T-cell (primary cell): ENCODE measurements around the gene IKZF1. TPM values are rescaled to one million over a fixed set of nuclear protein-coding genes. Genes with fewer than 3 reads are reported as not detected.

ENCODE experiments used
- ATAC-seq, 4 experiments: fragments of 200-7000 bp in 3 of 4; fragments of 150-1000 bp in 1 of 4; cut with Tn5 transposase; replicated peaks in 1 of 4; 1 replicate in 3 of 4; 2 replicates in 1 of 4; pipeline ENCODE4 v1.10.0; 2021; ENCODE audit warnings: moderate library complexity in 3 of 4, mild to moderate bottlenecking in 2 of 4, moderate number of reproducible peaks in 1 of 4
- CTCF ChIA-PET, 2 donors: fragments of 300-600 bp; sonication (Branson Sonifier 250); formaldehyde crosslinking; loops; one replicate each; lab custom pipeline; 2022; ENCODE audit warnings: antibody characterized with exemption in 2 of 2; lab: Charles Lee
- POLR2A ChIA-PET, 2 donors: fragments of 300-600 bp; sonication (Branson Sonifier 250); formaldehyde crosslinking; loops; one replicate each; lab custom pipeline; 2022; ENCODE audit warnings: antibody characterized with exemption in 2 of 2; lab: Charles Lee
- DNase-seq, 35 experiments: peaks; one replicate each; pipeline versions ENCODE4 v3.0.0 to v3.0.0-alpha.2; 2013 to 2023
- H3K27ac ChIP-seq: one replicate; pipeline ENCODE4 v1.5.1; 2013; ENCODE audit warnings: low read length
- H3K27me3 ChIP-seq, 2 experiments: replicated peaks in 1 of 2; 1 replicate in 1 of 2; 2 replicates in 1 of 2; pipeline versions ENCODE4 v1.6.1 to v1.7.0; 2013; ENCODE audit warnings: low read length in 1 of 2, mixed read lengths in 1 of 2; ENCODE audit not compliant: control insufficient read depth in 2 of 2, insufficient read depth in 2 of 2; ENCODE audit errors: extremely low read depth in 1 of 2
- H3K36me3 ChIP-seq, 2 donors: 1 replicate in 1 of 2; 2 replicates in 1 of 2; pipeline versions ENCODE4 v1.6.1 to v1.7.0; 2013; ENCODE audit warnings: low read length in 1 of 2; ENCODE audit not compliant: control insufficient read depth in 2 of 2, insufficient read depth in 1 of 2; ENCODE audit errors: extremely low read depth in 1 of 2
- H3K4me1 ChIP-seq, 2 experiments: 1 replicate in 1 of 2; 2 replicates in 1 of 2; pipeline versions ENCODE4 v1.6.1 to v1.7.0; 2013; ENCODE audit warnings: low read length in 2 of 2, mixed read lengths in 1 of 2; ENCODE audit not compliant: insufficient read depth in 2 of 2, control insufficient read depth in 1 of 2; ENCODE audit errors: extremely low read depth in 1 of 2
- H3K4me3 ChIP-seq, 2 donors: 1 replicate in 1 of 2; 2 replicates in 1 of 2; pipeline versions ENCODE4 v1.5.1 to v1.7.0; 2013; ENCODE audit warnings: mild to moderate bottlenecking in 2 of 2, low read length in 1 of 2, moderate library complexity in 1 of 2; ENCODE audit not compliant: control insufficient read depth in 1 of 2; ENCODE audit errors: extremely low read depth in 1 of 2
- H3K9me3 ChIP-seq: 2 replicates; pipeline ENCODE4 v1.7.0; 2013
- H3K27ac Mint-ChIP-seq, 2 donors: one replicate each; pipeline ENCODE4 v1.8.0; 2020 to 2021; ENCODE audit warnings: mild to moderate bottlenecking in 2 of 2, mixed read lengths in 2 of 2
- H3K27me3 Mint-ChIP-seq, 2 donors: one replicate each; pipeline ENCODE4 v1.8.0; 2021 to 2022; ENCODE audit warnings: mixed read lengths in 2 of 2
- H3K36me3 Mint-ChIP-seq: one replicate; pipeline ENCODE4 v1.8.0; 2021; ENCODE audit warnings: mixed read lengths
- H3K4me1 Mint-ChIP-seq, 3 donors: one replicate each; pipeline ENCODE4 v1.8.0; 2020 to 2022; ENCODE audit warnings: mixed read lengths in 3 of 3, mild to moderate bottlenecking in 1 of 3
- H3K4me3 Mint-ChIP-seq, 3 donors: one replicate each; pipeline ENCODE4 v1.8.0; 2020 to 2022; ENCODE audit warnings: mild to moderate bottlenecking in 3 of 3, mixed read lengths in 3 of 3, moderate library complexity in 3 of 3
- H3K9me3 Mint-ChIP-seq, 3 donors: one replicate each; pipeline ENCODE4 v1.8.0; 2020 to 2022; ENCODE audit warnings: mixed read lengths in 3 of 3
- WGBS: methylation state at CpG from one replicate; pipeline ENCODE4 v1.1.5; 2013; ENCODE audit warnings: missing lambda C conversion rate; ENCODE audit not compliant: insufficient coverage; 5-methylcytosine and 5-hydroxymethylcytosine counted together
- total RNA-seq, 35 experiments: library from RNA in 6 of 35; stranded (reverse) in 6 of 35; fragments of 120-200 nt in 1 of 35; gene quantifications; one replicate each; pipeline versions ENCODE4 v1.2.1 to v1.2.4 and lab custom pipeline; 2013 to 2026

The IKZF1 gene
- total RNA-seq, 5 donors from 2014 or later (not counting 1 experiment from before 2014, with no cell fraction given): 429 to 525 (median 494) TPM

DNA sequence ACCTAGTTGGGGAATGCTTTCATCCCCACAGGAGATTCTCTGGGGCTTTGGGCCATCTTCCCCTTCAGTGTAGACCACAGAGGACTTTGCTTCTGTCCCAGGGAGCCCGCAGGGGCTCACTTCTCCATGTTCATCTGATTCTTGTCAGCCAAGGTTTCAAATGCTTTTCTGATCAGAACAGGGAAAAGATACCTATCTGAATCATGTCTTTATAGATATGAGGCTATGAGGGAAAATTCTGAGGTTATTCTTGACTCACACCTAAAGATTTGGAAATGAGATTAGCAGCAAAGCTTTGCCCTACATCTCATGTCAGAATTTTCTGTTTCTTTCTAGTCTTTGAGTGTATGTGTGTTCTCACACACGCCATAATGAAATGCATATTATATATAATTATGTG, 92.3 kb downstream of the IKZF1 start:
- no peaks in the 10 kb centered on the region for H3K9me3 ChIP-seq
- peaks cover 52 to 60% of the 10 kb centered on the region in 2 experiments for H3K4me1 ChIP-seq
- H3K4me3 ChIP-seq: no peak overlapping the region
- peaks cover 74 to 80% (median 79%) of the 10 kb centered on the region in 3 donors for H3K4me1 Mint-ChIP-seq
- peaks cover 81% of the 10 kb centered on the region for H3K36me3 Mint-ChIP-seq
- peaks cover 14 to 76% of the 10 kb centered on the region in 2 donors for H3K36me3 ChIP-seq
- H3K27me3 Mint-ChIP-seq: no peaks in the 10 kb centered on the region
- H3K27ac Mint-ChIP-seq: peak overlapping the region; percentile 92 to 96
- ChIA-PET CTCF (interaction anchor here in 1 of 2 donors (1.0 kb wide), 1 partner anchor 30 kb away, joined by 3 read pairs; no protein-coding TSS in a partner anchor), POLR2A (interaction anchor here in 1 of 2 donors (0.7 kb wide), 1 partner anchor 65 kb away, joined by 3 read pairs; no protein-coding TSS in a partner anchor)
- DNase-seq: peak in 1 of 35 experiments; percentile 50
- H3K27me3 ChIP-seq: no peaks in the 10 kb centered on the region
- peak overlapping the region; percentile 54 to 69 (median 64) for H3K4me3 Mint-ChIP-seq
- no peaks in the 10 kb centered on the region for H3K9me3 Mint-ChIP-seq
- 33% methylated on average over 1 of the region's 2 CpGs for WGBS
- ATAC-seq: peak in 3 of 4 experiments; percentile 10 to 16 (median 16)
- H3K27ac ChIP-seq: peak overlapping the region; percentile 71

GRCh38 chr7:50397320-50397970, 92.9 kb downstream of the IKZF1 start:
- H3K27ac ChIP-seq: peak overlapping the region; percentile 71
- H3K36me3 ChIP-seq: peaks cover 14 to 76% of the 10 kb centered on the region in 2 donors
- no CpG with 5 or more reads among the region's 2 CpGs for WGBS
- peaks cover 81% of the 10 kb centered on the region for H3K36me3 Mint-ChIP-seq
- POLR2A ChIA-PET: interaction anchor here in 1 of 2 donors (0.7 kb wide), 1 partner anchor 66 kb away, joined by 3 read pairs; no protein-coding TSS in a partner anchor
- H3K27ac Mint-ChIP-seq: peak overlapping the region; percentile 92 to 96
- no peak overlapping the region for H3K4me3 ChIP-seq
- no peaks in the 10 kb centered on the region for H3K27me3 Mint-ChIP-seq
- no peaks in the 10 kb centered on the region for H3K9me3 ChIP-seq
- DNase-seq (peak in 8 of 35 experiments; percentile 16 to 79 (median 23)), ATAC-seq (peak in 3 of 4 experiments; percentile 20 to 59 (median 41))
- CTCF ChIA-PET: interaction anchor here in 1 of 2 donors (1.0 kb wide), 1 partner anchor 30 kb away, joined by 3 read pairs; no protein-coding TSS in a partner anchor
- peaks cover 74 to 80% (median 78%) of the 10 kb centered on the region in 3 donors for H3K4me1 Mint-ChIP-seq
- H3K4me1 ChIP-seq: peaks cover 46 to 57% of the 10 kb centered on the region in 2 experiments
- peak overlapping the region in 2 of 3 donors; percentile 24 to 69 for H3K4me3 Mint-ChIP-seq
- no peaks in the 10 kb centered on the region for H3K9me3 Mint-ChIP-seq
- no peaks in the 10 kb centered on the region for H3K27me3 ChIP-seq

DNA sequence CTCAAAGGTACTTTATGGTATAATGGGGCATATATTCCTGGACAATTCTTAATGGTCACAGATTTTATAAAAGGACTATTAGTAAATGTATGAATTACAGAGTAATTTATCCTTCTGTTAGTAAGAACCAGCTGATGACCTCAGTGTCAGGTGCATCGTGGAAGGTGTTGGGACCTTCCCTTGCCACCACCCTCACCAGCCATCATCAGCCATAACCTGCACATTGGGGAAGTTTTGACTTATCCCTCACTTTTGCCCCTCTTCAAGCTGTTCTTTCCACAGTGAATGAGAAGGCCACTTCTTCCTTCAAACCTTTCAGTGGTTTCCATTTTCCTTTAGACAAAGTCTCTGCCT, 93.4 kb downstream of the IKZF1 start:
- H3K4me3 Mint-ChIP-seq: peak overlapping the region; percentile 11 to 40 (median 33)
- CTCF ChIA-PET: interaction anchor here in 1 of 2 donors (1.0 kb wide), 1 partner anchor 31 kb away, joined by 3 read pairs; no protein-coding TSS in a partner anchor

GRCh38 chr7:50399206-50399605, 94.7 kb downstream of the IKZF1 start:
- H3K27ac Mint-ChIP-seq: peak overlapping the region in 1 of 2 donors; percentile 96
- H3K9me3 ChIP-seq: no peaks in the 10 kb centered on the region
- peaks cover 10 to 77% of the 10 kb centered on the region in 2 donors for H3K36me3 ChIP-seq
- POLR2A ChIA-PET: no interaction called here
- H3K4me3 Mint-ChIP-seq: no peak overlapping the region
- no peaks in the 10 kb centered on the region for H3K9me3 Mint-ChIP-seq
- no peak for DNase-seq
- H3K27ac ChIP-seq: no peak overlapping the region
- H3K4me1 Mint-ChIP-seq: peaks cover 67 to 79% (median 74%) of the 10 kb centered on the region in 3 donors
- H3K27me3 Mint-ChIP-seq: no peaks in the 10 kb centered on the region
- peaks cover 81% of the 10 kb centered on the region for H3K36me3 Mint-ChIP-seq
- H3K4me1 ChIP-seq: peaks cover 30 to 39% of the 10 kb centered on the region in 2 experiments
- H3K4me3 ChIP-seq: no peak overlapping the region
- 100% methylated on average over 1 of the region's 1 CpG for WGBS
- CTCF ChIA-PET: no interaction called here
- H3K27me3 ChIP-seq: no peaks in the 10 kb centered on the region
- no peak for ATAC-seq

More for the DNA sequence above, 93.4 kb downstream of the IKZF1 start:
- Mint-ChIP-seq H3K4me1 (peaks cover 74 to 80% (median 77%) of the 10 kb centered on the region in 3 donors), H3K27ac (peak overlapping the region; percentile 92 to 96), H3K9me3 (no peaks in the 10 kb centered on the region), H3K27me3 (no peaks in the 10 kb centered on the region), H3K36me3 (peaks cover 81% of the 10 kb centered on the region)
- Histone ChIP-seq H3K4me3 (no peak overlapping the region), H3K4me1 (peaks cover 41 to 52% of the 10 kb centered on the region in 2 experiments), H3K27ac (peak overlapping the region; percentile 71), H3K27me3 (no peaks in the 10 kb centered on the region), H3K9me3 (no peaks in the 10 kb centered on the region), H3K36me3 (peaks cover 10 to 76% of the 10 kb centered on the region in 2 donors)
- no CpG with 5 or more reads among the region's 1 CpG for WGBS
- DNase-seq (peak in 1 of 35 experiments; percentile 37), ATAC-seq (no peak)
- POLR2A ChIA-PET: interaction anchor here in 1 of 2 donors (0.6 kb wide), 1 partner anchor 734 kb away, joined by 6 read pairs; no protein-coding TSS in a partner anchor

- H3K4me3 Mint-ChIP-seq: no peak overlapping the region
- no peaks in the 10 kb centered on the region for H3K27me3 ChIP-seq
- CTCF ChIA-PET: no interaction called here
- H3K4me3 ChIP-seq: no peak overlapping the region
- H3K4me1 ChIP-seq: peaks cover 26 to 35% of the 10 kb centered on the region in 2 experiments
- no peak overlapping the region for H3K27ac ChIP-seq
- H3K27ac Mint-ChIP-seq: peak overlapping the region in 1 of 2 donors; percentile 19
- H3K36me3 Mint-ChIP-seq: peaks cover 78% of the 10 kb centered on the region
- no peaks in the 10 kb centered on the region for H3K9me3 ChIP-seq
- no peaks in the 10 kb centered on the region for H3K27me3 Mint-ChIP-seq
- DNase-seq: no peak
- ATAC-seq: no peak
- H3K9me3 Mint-ChIP-seq: no peaks in the 10 kb centered on the region
- WGBS: 93% methylated on average over 17 of the region's 21 CpGs
- POLR2A ChIA-PET: no interaction called here
- H3K4me1 Mint-ChIP-seq: peaks cover 63 to 78% (median 72%) of the 10 kb centered on the region in 3 donors
- peaks cover 10 to 77% of the 10 kb centered on the region in 2 donors for H3K36me3 ChIP-seq
Observed at GRCh38 chr7:50399635-50400034, 95.1 kb downstream of the IKZF1 start.

- Histone ChIP-seq H3K36me3 (peaks cover 10 to 74% of the 10 kb centered on the region in 2 donors), H3K9me3 (no peaks in the 10 kb centered on the region), H3K4me1 (peaks cover 23 to 34% of the 10 kb centered on the region in 2 experiments), H3K27me3 (no peaks in the 10 kb centered on the region), H3K4me3 (no peak overlapping the region), H3K27ac (no peak overlapping the region)
- DNase-seq (no peak), ATAC-seq (no peak)
- H3K36me3 Mint-ChIP-seq: peaks cover 77% of the 10 kb centered on the region
- H3K9me3 Mint-ChIP-seq: no peaks in the 10 kb centered on the region
- no peak overlapping the region for H3K4me3 Mint-ChIP-seq
- ChIA-PET POLR2A (no interaction called here), CTCF (no interaction called here)
- 98% methylated on average over 38 of the region's 41 CpGs for WGBS
- no peaks in the 10 kb centered on the region for H3K27me3 Mint-ChIP-seq
- peaks cover 65 to 79% (median 74%) of the 10 kb centered on the region in 3 donors for H3K4me1 Mint-ChIP-seq
- H3K27ac Mint-ChIP-seq: no peak overlapping the region
Observed at GRCh38 chr7:50400114-50400513, 95.6 kb downstream of the IKZF1 start.
